Regular cardiac myocyte (primary cell): ENCODE data around the gene IGIP. TPM values are rescaled to one million over a fixed set of nuclear protein-coding genes. Genes with fewer than 3 reads are reported as not detected.

Experiments used
- total RNA-seq: library from RNA; depleted of rRNA; stranded (reverse); fragments of >200 nt; gene quantifications from 2 replicates; pipeline ENCODE4 v1.2.3, GENCODE V29; 2014

Gene IGIP
- total RNA-seq, result 7.7 and 16.9 TPM in 2 replicates

GRCh38 chr5:140125637-140126036 is at the start of gene IGIP:
Gene IGIP (plus strand): TSS chr5:140125937. CDS start chr5:140128477, 2,540 bp downstream.

GRCh38 chr5:140113699-140114263 is 12.0 kb upstream of the IGIP start, which contains the start of gene PURA:
Gene PURA (plus strand): TSS chr5:140114109. CDS start chr5:140114182, 73 bp downstream.

GRCh38 chr5:140174465-140175366 is 49.0 kb downstream of the IGIP start, which contains the start of gene CYSTM1:
Gene CYSTM1 (plus strand): TSS chr5:140175188. CDS start chr5:140194466, 19,278 bp downstream.

Other genes starting within 250 kb of the IGIP start
- 0.56 and 0.77 TPM in 2 replicates for gene NRG2, start 82.6 kb upstream of the IGIP start, total RNA-seq
- 16.9 and 22.6 TPM in 2 replicates for gene PURA, start 11.8 kb upstream of the IGIP start, total RNA-seq
- gene CYSTM1, start 49.3 kb downstream of the IGIP start, total RNA-seq, result 8.4 and 16.9 TPM in 2 replicates
- gene PFDN1, start 177.2 kb downstream of the IGIP start, total RNA-seq, result 43.4 and 68.1 TPM in 2 replicates
- 5.6 and 32.6 TPM in 2 replicates for gene HBEGF, start 220.7 kb downstream of the IGIP start, total RNA-seq
- under 0.01 TPM in 1 of 2 replicates, not detected in the other for gene SLC4A9, start 234.3 kb downstream of the IGIP start, total RNA-seq